Kidney (tissue), 14 donors: ENCODE measurements around the gene C19orf81. TPM values are rescaled to one million over a fixed set of nuclear protein-coding genes. Genes with fewer than 3 reads are reported as not detected.

Experiments
- DNase-seq, 5 donors: peaks; one replicate each; pipeline ENCODE4 v3.0.0-alpha.2; 2013 to 2020
- FAIRE-seq: peaks from 2 replicates; lab custom pipeline; 2012; peaks lifted over from hg19 to GRCh38; lab: Jason Lieb, UNC
- H3K27ac ChIP-seq, 2 donors: one replicate each; pipeline ENCODE4 v1.7.0; 2013; ENCODE audit warnings: low read depth in 2 of 2, low read length in 2 of 2, inconsistent platforms in 1 of 2
- H3K27me3 ChIP-seq: one replicate; pipeline ENCODE4 v1.7.1; 2013; ENCODE audit warnings: low read length, inconsistent platforms; ENCODE audit not compliant: control insufficient read depth, insufficient read depth
- H3K36me3 ChIP-seq, 3 donors: one replicate each; pipeline versions ENCODE4 v1.7.0 to v1.7.1; 2013; ENCODE audit warnings: low read length in 3 of 3, control low read depth in 1 of 3, inconsistent platforms in 1 of 3; ENCODE audit not compliant: insufficient read depth in 3 of 3, control insufficient read depth in 2 of 3
- H3K4me1 ChIP-seq, 3 donors: one replicate each; pipeline versions ENCODE4 v1.7.0 to v1.7.1; 2013; ENCODE audit warnings: low read length in 3 of 3, inconsistent platforms in 1 of 3, low read depth in 1 of 3; ENCODE audit not compliant: control insufficient read depth in 2 of 3, insufficient read depth in 2 of 3
- H3K4me3 ChIP-seq, 3 donors: one replicate each; pipeline versions ENCODE4 v1.7.0 to v1.8.1; 2013; ENCODE audit warnings: low read length in 3 of 3, control low read depth in 1 of 3, inconsistent platforms in 1 of 3
- H3K9ac ChIP-seq, 3 donors: one replicate each; pipeline versions ENCODE4 v1.7.0 to v1.7.1; 2013; ENCODE audit warnings: low read length in 3 of 3, control low read depth in 1 of 3, inconsistent platforms in 1 of 3
- H3K9me3 ChIP-seq, 3 donors: one replicate each; pipeline versions ENCODE4 v1.7.0 to v1.7.1; 2013; ENCODE audit warnings: low read length in 3 of 3, control low read depth in 1 of 3, inconsistent platforms in 1 of 3; ENCODE audit not compliant: control insufficient read depth in 2 of 3, insufficient read depth in 1 of 3
- CTCF ChIP-seq: IDR thresholded peaks from 3 replicates; pipeline ENCODE4 v1.5.1; 2012; ENCODE audit warnings: mild to moderate bottlenecking, moderate library complexity, borderline replicate concordance; ENCODE audit not compliant: insufficient read depth; ENCODE audit errors: extremely low read depth
- intact Hi-C: fragments of 100-400 bp; cut with DNase I; formaldehyde crosslinking; loops from one replicate; pipeline ENCODE4 v1.11.1; 2022
- polyA plus RNA-seq: library from polyadenylated mRNA; stranded (reverse); fragments of 350-450 nt; fragmentation: Illumina TruSeq; extraction: RNeasy Lipid Tissue Mini Kit (QIAGEN cat#74804); gene quantifications from one replicate; pipeline ENCODE4 v1.2.3, GENCODE V29; 2014; ENCODE audit warnings: low read depth, low replicate concordance; ENCODE audit not compliant: insufficient read depth
- total RNA-seq: library from RNA; stranded (reverse); fragmentation: NEBNext Ultra II Directional; extraction: Animal tissue kit (Norgen Biotek cat#: 25700); gene quantifications from one replicate; pipeline ENCODE4 v1.2.1, GENCODE V29; 2021
- donor health status: control.
- donor health status: control.
- donor health status: control.
- donor health status: control.
- donor health status: control.
- donor health status: DM: yes; HTN: yes; CAD: no.
- donor health status: Normal renal cell carcinoma (clear cell type).

C19orf81 gene
- total and polyA plus RNA-seq, 2 donors from 2014 or later = 1.6 to 3.0 TPM

GRCh38 chr19:50690439-50690838 is 41.2 kb downstream of the C19orf81 start:
- FAIRE-seq = no peak
- intact Hi-C loops = no loop called here
- H3K27me3 ChIP-seq = peaks cover 13% of the 10 kb centered on the region

GRCh38 chr19:50693064-50693975 is 44.1 kb downstream of the C19orf81 start:
- Histone ChIP-seq H3K36me3 (no peaks in the 10 kb centered on the region), H3K4me1 (no peaks in the 10 kb centered on the region), H3K9ac (no peak overlapping the region), H3K4me3 (no peak overlapping the region), H3K9me3 (no peaks in the 10 kb centered on the region), H3K27me3 (peaks cover 13% of the 10 kb centered on the region), H3K27ac (no peak overlapping the region)
- no peak for DNase-seq
- FAIRE-seq = no peak
- TF ChIP-seq CTCF = no peak
- intact Hi-C loops = no loop called here

More at GRCh38 chr19:50690439-50690838, 41.2 kb downstream of the C19orf81 start:
- Histone ChIP-seq H3K9ac (no peak overlapping the region), H3K27ac (no peak overlapping the region), H3K4me1 (no peaks in the 10 kb centered on the region), H3K4me3 (no peak overlapping the region), H3K9me3 (no peaks in the 10 kb centered on the region), H3K36me3 (no peaks in the 10 kb centered on the region)
- no peak for TF ChIP-seq CTCF
- DNase-seq = no peak

GRCh38 chr19:50694815-50695145 is 45.5 kb downstream of the C19orf81 start:
- Histone ChIP-seq H3K4me1 (no peaks in the 10 kb centered on the region), H3K9ac (no peak overlapping the region), H3K36me3 (no peaks in the 10 kb centered on the region), H3K27ac (no peak overlapping the region), H3K4me3 (no peak overlapping the region), H3K27me3 (peaks cover 13% of the 10 kb centered on the region), H3K9me3 (no peaks in the 10 kb centered on the region)
- DNase-seq (no peak), FAIRE-seq (no peak)
- TF ChIP-seq CTCF = no peak
- intact Hi-C loops = no loop called here
